GM20000 (cell line): Measurements from ENCODE around the gene UBE2R2.

Source experiments
- DNase-seq: peaks from one replicate; pipeline ENCODE4 v3.0.0; 2012; ENCODE audit warnings: low spot score
- CTCF ChIP-seq: IDR thresholded peaks from 2 replicates; pipeline ENCODE4 v1.5.1; 2012; ENCODE audit warnings: mild to moderate bottlenecking, control low read depth; ENCODE audit errors: extremely low read depth, missing control alignments

Gene UBE2R2

GRCh38 chr9:33924978-33925797 is 108.2 kb downstream of the UBE2R2 start:
- DNase-seq = peak; percentile 47
- TF ChIP-seq CTCF = peak; percentile 37

- TF ChIP-seq CTCF = no peak
- no peak for DNase-seq
Observed at GRCh38 chr9:33926746-33927485, 110.0 kb downstream of the UBE2R2 start.

- TF ChIP-seq CTCF = no peak
- DNase-seq = no peak
Observed at GRCh38 chr9:33927694-33928093, 110.7 kb downstream of the UBE2R2 start.

GRCh38 chr9:33931326-33931725 is 114.4 kb downstream of the UBE2R2 start:
- no peak for DNase-seq
- TF ChIP-seq CTCF = no peak

- no peak for TF ChIP-seq CTCF
- no peak for DNase-seq
Observed at GRCh38 chr9:33932078-33932807, 115.3 kb downstream of the UBE2R2 start.

DNA sequence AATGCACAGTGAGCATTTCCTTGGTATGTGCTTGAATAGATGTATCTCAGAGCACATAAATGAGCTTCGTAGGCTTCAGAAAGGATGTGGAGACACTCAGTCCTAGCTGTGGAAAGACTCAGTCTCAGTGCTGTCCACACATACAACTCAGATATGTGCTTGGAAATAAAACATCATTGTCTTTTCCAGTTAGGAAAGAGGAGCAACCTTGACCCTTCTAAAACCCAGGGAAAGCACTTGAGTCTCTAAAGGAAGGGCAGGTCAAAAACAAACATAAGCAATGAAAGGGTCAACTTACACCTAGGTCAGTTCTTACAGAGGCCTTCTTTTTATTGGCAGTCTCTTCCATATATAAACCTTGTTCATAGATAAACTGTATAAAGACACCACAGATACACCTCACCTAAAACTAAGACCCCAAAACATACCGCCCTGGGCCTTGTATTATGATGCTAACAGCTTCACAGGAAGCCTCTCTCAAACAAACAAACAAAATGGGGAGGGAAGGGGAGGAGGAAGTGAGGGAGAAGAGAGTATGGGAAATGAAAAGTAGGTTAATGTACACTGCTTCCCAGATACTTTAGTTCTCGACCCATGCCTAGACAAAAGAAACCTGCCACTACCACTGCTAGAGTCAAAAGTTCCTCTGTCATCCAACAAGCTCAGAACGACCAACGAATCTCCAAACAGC is 117.4 kb downstream of the UBE2R2 start:
- TF ChIP-seq CTCF = no peak

More for the DNA sequence above, 117.4 kb downstream of the UBE2R2 start:
- DNase-seq = no peak
